Measurements from ENCODE around the gene TADA1. TPM values are rescaled to one million over a fixed set of nuclear protein-coding genes. Genes with fewer than 3 reads are reported as not detected.

The TADA1 gene
- total RNA-seq, 1 experiment from 2014 or later: 12.4 TPM

- BruUV-seq (replicated peaks): TSS peak; percentile 45
These were observed 746 bp downstream of the TADA1 start for GRCh38 chr1:166875302-166875733.

GRCh38 chr1:166874464-166874863, 1.6 kb downstream of the TADA1 start:
- Histone ChIP-seq H3F3A (ENCODE audit: low read length, unreplicated experiment) (no peaks in the 10 kb centered on the region), H3K4me1 (ENCODE audit: insufficient read depth, low read length) (0 out of 2 replicates have a peak, but pooled peaks cover 23% of the 10 kb centered on the region), H4K20me1 (ENCODE audit: low read length) (peaks cover 33% of the 10 kb centered on the region; the same call in 1 of the 2 replicates), H3K4me2 (ENCODE audit: low read length) (peak overlapping the region; percentile 90), H3K4me3 (ENCODE audit: low read length) (peak overlapping the region; percentile 73), H3K27me3 (ENCODE audit: low read length) (no peaks in the 10 kb centered on the region), H3K36me3 (ENCODE audit: low read depth, low read length) (no peaks in the 10 kb centered on the region), H3K9me2 (replicated peaks; ENCODE audit: low read length) (no peaks in the 10 kb centered on the region), H3K9ac (ENCODE audit: low read length) (peak overlapping the region; percentile 95; the same call in 1 of the 2 replicates), H3K9me3 (ENCODE audit: low read length) (no peaks in the 10 kb centered on the region), H3K27ac (ENCODE audit: low read length) (no peak overlapping the region), H3K79me2 (ENCODE audit: low read length) (peaks cover 62% of the 10 kb centered on the region), H2AFZ (ENCODE audit: low read length) (no peak overlapping the region)
- CTCF ChIA-PET: no interaction called here
- BruUV-seq (replicated peaks): no TSS peak
- no peak for DNase-seq
- intact Hi-C loops (cut with micrococcal nuclease): no loop called here
- ATAC-seq: no peak
- TF ChIP-seq CTCF (conservative IDR thresholded peaks at IDR 0.05; ENCODE audit: low read depth, low read length) (no peak), EZH2phosphoT487 (IDR thresholded peaks at IDR 0.05; ENCODE audit: borderline replicate concordance, low read length) (no peak), EZH2 (IDR thresholded peaks at IDR 0.05; ENCODE audit: low read length, unreplicated experiment) (no peak)
- POLR2A ChIA-PET (ENCODE audit: unreplicated experiment): no interaction called here

More at GRCh38 chr1:166875302-166875733, 746 bp downstream of the TADA1 start:
- H3K4me3 ChIP-seq (ENCODE audit: low read length): peak overlapping the region; percentile 73
- H2AFZ ChIP-seq (ENCODE audit: low read length): peak overlapping the region; percentile 88
- intact Hi-C loops (cut with micrococcal nuclease): loop anchor here (1.0 kb wide), 1 partner anchor 35 kb away; no protein-coding TSS in a partner anchor
- no peaks in the 10 kb centered on the region for H3K9me2 ChIP-seq (replicated peaks; ENCODE audit: low read length)
- H3K9ac ChIP-seq (ENCODE audit: low read length): peak overlapping the region; percentile 95
- ATAC-seq (no peak), DNase-seq (no peak)
- H3K27me3 ChIP-seq (ENCODE audit: low read length): no peaks in the 10 kb centered on the region
- H3K79me2 ChIP-seq (ENCODE audit: low read length): peaks cover 54% of the 10 kb centered on the region
- H3K4me1 ChIP-seq (ENCODE audit: insufficient read depth, low read length): 0 out of 2 replicates have a peak, but pooled peaks cover 23% of the 10 kb centered on the region
- H3K9me3 ChIP-seq (ENCODE audit: low read length): no peaks in the 10 kb centered on the region
- ChIA-PET CTCF (no interaction called here), POLR2A (ENCODE audit: unreplicated experiment) (no interaction called here)
- H3F3A ChIP-seq (ENCODE audit: low read length, unreplicated experiment): no peaks in the 10 kb centered on the region
- no peak for TF ChIP-seq EZH2phosphoT487 (IDR thresholded peaks at IDR 0.05; ENCODE audit: borderline replicate concordance, low read length)
- TF ChIP-seq CTCF (conservative IDR thresholded peaks at IDR 0.05; ENCODE audit: low read depth, low read length): no peak
- no peak for TF ChIP-seq EZH2 (IDR thresholded peaks at IDR 0.05; ENCODE audit: low read length, unreplicated experiment)
- H4K20me1 ChIP-seq (ENCODE audit: low read length): peaks cover 28% of the 10 kb centered on the region; the same call in 1 of the 2 replicates
- H3K27ac ChIP-seq (ENCODE audit: low read length): peak overlapping the region; percentile 78
- H3K4me2 ChIP-seq (ENCODE audit: low read length): peak overlapping the region; percentile 90
- H3K36me3 ChIP-seq (ENCODE audit: low read depth, low read length): no peaks in the 10 kb centered on the region

DNA sequence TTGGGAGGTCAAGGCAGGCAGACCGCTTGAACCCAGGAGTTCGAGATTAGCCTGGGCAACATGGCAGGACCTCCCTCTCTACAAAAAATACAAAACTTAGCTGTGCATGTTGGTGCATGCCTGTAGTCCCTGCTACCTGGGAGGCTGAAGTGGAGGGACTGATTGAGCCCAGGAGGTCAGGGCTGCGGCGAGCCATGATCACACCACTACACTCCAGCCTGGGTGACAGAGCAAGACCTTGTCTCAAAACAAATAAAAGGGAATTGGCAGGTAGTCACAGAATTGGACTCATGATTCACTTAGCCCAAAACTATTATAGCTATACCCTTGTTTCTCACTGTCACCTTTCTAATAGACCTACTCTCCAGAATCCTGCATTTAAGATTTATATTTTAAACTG, 5.5 kb downstream of the TADA1 start:
- Histone ChIP-seq H3F3A (ENCODE audit: low read length, unreplicated experiment) (no peaks in the 10 kb centered on the region), H3K9me2 (replicated peaks; ENCODE audit: low read length) (no peaks in the 10 kb centered on the region), H2AFZ (ENCODE audit: low read length) (no peak overlapping the region), H3K27ac (ENCODE audit: low read length) (no peak overlapping the region), H3K9ac (ENCODE audit: low read length) (no peak overlapping the region), H3K4me1 (ENCODE audit: insufficient read depth, low read length) (0 out of 2 replicates have a peak, but pooled peaks cover 19% of the 10 kb centered on the region), H3K4me2 (ENCODE audit: low read length) (no peak overlapping the region), H3K79me2 (ENCODE audit: low read length) (peaks cover 61% of the 10 kb centered on the region), H3K4me3 (ENCODE audit: low read length) (no peak overlapping the region), H4K20me1 (ENCODE audit: low read length) (peaks cover 33% of the 10 kb centered on the region; the same call in 1 of the 2 replicates), H3K36me3 (ENCODE audit: low read depth, low read length) (peaks cover 22% of the 10 kb centered on the region; the same call in 1 of the 2 replicates), H3K9me3 (ENCODE audit: low read length) (no peaks in the 10 kb centered on the region), H3K27me3 (ENCODE audit: low read length) (no peaks in the 10 kb centered on the region)
- intact Hi-C loops (cut with micrococcal nuclease): no loop called here
- CTCF ChIA-PET: interaction anchor here (0.8 kb wide), 1 partner anchor 39 kb away, joined by 3 read pairs; no protein-coding TSS in a partner anchor
- no TSS peak for BruUV-seq (replicated peaks)
- TF ChIP-seq EZH2 (IDR thresholded peaks at IDR 0.05; ENCODE audit: low read length, unreplicated experiment) (no peak), EZH2phosphoT487 (IDR thresholded peaks at IDR 0.05; ENCODE audit: borderline replicate concordance, low read length) (no peak), CTCF (conservative IDR thresholded peaks at IDR 0.05; ENCODE audit: low read depth, low read length) (no peak)
- ATAC-seq (no peak), DNase-seq (no peak)
- POLR2A ChIA-PET (ENCODE audit: unreplicated experiment): no interaction called here
